SKM-1 treated with dmso at 0.1 percent for 144 hours (cell line): ENCODE results near the gene FCER2.

Experiments used
- DNase-seq: peaks from one replicate; lab custom pipeline; 2025; ENCODE audit not compliant: unreplicated experiment; lab: John Stamatoyannopoulos, UW

FCER2 gene

DNA sequence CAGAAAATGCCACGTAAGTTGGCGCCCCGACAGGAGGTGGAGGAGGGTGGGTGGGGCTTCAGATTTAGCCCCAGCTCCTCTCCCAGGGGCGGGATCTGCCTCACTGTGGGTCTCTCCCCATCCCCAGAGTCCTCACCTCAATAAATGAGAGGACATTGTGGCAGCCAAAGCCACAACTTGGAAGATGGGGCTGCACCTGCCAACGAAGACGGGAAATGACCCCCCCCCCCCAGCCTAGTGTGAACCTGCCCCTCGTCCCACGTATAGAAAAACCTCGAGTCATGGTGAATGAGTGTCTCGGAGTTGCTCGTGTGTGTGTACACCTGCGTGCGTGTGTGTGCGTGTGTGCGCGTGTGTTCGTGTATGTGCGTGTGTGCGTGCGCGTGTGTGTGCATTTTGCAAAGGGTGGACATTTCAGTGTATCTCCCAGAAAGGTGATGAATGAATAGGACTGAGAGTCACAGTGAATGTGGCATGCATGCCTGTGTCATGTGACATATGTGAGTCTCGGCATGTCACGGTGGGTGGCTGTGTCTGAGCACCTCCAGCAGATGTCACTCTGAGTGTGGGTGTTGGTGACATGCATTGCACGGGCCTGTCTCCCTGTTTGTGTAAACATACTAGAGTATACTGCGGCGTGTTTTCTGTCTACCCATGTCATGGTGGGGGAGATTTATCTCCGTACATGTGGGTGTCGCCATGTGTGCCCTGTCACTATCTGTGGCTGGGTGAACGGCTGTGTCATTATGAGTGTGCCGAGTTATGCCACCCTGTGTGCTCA lies 22.8 kb downstream of the FCER2 start:
- DNase-seq, result no peak

DNA sequence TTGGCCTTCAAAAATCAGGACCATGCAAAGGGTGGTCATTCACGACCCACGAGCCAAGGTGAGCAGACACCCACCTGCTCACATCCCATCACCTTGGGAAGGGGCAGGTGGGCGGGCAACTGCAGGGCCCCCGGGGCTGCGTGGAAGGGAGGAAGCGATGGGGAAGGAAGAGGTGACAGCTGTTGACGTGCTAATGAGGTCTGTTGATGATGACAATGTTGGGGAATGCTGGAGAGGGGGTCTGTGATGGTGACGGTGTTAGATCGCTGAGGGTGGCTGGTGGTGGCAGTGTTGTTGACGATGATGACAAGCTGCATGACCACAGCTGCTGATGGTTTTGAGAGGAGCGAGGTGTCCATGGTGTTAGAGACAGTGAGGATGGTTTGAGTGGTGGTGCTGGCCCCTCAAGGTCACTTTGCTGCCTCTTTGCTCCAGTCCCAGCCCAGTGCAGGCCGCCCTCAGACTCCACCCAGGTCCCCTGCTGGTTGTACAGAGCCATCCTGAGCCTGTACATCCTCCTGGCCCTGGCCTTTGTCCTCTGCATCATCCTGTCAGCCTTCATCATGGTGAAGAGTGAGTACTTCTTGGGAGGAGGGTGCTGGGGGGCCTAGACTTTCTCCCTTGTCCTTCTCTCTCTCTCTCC lies 24.1 kb downstream of the FCER2 start:
- no peak for DNase-seq

DNA sequence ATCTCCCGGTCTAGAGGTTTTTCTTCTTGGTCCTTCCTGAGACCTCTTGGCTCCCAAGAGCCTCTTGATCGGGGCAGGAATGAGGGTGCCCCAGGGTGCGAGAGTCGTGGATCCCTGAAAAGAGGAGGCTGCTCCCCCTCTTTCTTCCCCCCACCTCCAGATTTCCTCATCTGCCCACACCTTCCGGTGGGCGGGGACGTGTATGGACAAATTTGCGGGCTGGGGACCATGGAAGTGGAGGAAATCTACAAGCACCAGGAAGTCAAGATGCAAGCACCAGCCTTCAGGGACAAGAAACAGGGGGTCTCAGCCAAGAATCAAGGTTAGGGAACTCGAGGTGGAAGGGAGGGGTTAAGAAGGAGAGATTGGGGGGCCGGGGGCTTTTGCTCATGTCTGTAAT lies 25.1 kb downstream of the FCER2 start, which contains the start of gene MCEMP1:
Gene MCEMP1, plus strand, starts transcription at position 237 of the 400 bp plus-strand sequence. Its CDS starts 31 bp downstream, at position 268.
- peak; percentile 65 for DNase-seq

DNA sequence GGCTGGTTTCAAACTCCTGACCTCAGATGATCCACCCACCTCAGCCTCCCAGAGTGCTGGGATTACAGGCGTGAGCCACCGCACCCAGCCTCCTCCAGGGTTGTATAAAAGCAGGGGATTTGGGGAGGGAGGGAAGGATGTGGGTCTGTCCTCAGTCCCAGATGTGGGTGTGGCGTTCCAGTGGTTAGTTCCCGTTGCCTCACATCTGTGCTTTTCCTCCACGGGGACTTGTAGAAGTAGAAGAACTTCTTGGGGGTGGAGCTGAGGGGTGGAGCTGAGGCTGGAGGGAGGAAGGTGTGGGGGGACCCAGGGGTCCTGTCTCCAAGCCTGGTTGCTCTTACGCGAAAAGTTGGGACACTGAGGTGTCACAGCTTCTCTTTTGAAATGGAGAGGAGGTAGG lies 25.6 kb downstream of the FCER2 start:
- DNase-seq, result peak; percentile 79

DNA sequence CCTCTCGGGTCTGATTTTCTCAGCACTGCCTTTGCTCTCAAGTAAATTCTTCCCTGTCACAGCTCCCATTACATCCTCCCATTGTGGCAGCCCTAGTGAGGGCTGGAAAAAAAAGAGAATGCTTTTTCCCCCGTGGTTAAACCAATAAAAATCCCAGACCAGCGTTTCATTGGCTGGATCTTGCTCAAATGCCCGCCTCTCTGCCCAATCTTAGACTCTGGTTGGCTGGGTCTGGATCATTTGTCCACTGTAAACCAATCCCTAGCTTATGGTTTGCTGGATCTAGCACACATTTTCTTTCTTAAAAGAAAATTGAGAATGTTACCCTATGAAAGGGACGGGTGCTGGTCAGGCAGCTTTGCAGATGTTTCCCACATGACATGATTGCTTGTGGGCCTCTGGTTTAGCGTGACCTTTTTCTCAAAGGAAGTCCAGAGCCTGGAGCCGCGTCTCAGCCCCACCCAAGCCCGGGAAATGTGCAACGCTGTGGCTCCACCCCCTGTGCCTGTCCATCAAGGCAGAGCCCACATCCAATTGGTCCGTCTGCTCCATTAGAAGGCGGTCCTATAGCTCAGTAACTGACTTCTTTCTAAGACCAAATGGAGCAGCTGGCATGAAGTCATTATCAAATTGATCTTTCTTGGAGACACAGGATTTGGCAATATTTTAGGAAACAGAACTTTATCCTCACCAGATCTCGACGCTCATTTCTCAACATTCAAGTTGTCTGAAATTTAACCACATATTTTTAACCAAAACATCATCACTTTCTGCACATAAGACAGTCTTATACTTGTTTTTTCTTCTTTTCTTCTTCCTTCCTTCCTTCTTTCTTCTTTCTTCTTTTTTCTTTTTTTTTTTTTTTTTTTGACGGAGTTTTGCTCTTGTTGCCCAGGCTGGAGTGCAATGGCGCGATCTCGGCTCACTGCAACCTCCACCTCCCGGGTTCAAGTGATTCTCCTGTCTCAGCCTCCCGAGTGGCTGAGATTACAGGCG lies 27.6 kb downstream of the FCER2 start:
- DNase-seq, result peak; percentile 83

DNA sequence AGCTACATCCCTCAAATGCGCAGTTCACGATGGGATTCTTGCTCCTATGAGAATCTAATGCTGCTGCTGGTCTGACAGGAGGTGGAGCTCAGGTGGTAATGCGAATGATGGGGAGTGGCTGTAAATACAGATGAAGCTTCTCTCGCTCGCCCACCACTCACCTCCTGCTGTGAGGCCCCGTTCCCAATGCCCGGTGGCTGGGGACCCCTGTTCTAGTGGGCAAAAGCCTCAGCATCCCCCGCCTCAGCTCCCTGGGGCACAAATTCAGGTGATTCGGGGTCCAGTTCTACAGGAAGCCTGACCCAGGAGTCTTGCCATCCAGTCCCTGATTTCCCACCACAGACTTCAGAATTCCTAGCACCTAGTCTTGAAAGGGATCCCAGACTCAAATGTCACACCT lies 29.4 kb downstream of the FCER2 start:
- no peak for DNase-seq

DNA sequence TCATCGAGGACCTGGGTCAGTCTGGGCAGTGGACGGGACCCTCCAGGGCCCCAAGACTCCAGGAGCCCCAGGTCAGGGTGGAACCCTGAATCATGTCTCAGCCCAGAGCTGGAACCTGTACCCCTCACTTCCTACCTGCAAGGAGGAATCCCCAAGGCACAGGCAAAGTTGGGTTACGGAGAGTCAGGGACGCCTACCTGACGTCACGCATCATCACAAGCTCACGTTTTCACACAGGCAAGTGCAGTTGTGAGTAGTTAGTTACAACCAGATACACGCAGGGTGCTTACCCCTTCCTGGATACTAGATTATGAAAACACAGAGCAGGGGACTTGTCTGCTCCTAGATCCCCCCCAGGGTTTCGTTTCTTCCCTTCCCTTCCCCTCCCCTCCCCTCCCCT lies 31.1 kb downstream of the FCER2 start:
- no peak for DNase-seq

DNA sequence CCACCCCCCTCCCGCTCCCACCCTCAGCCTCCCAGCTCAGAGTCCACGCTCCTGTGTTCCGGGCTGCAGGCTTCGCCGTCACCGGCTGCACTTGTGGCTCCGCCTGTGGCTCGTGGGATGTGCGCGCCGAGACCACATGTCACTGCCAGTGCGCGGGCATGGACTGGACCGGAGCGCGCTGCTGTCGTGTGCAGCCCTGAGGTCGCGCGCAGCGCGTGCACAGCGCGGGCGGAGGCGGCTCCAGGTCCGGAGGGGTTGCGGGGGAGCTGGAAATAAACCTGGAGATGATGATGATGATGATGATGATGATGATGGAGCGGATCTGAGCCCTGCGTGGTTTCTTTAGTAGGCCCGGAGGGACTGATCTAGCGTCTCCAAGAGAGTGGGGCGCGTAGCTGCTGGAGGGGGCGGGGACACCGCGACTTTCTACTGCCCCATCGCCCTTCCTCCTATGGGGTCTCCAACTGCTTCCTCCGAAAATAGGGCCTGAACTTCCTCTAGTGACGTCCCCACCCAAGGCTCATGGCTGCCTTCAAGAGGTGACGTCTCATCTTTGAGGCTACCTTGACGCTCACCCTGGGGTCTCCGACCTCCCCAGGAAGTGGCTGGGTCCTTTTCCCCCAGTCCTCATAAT lies 31.7 kb downstream of the FCER2 start:
- DNase-seq, result no peak

DNA sequence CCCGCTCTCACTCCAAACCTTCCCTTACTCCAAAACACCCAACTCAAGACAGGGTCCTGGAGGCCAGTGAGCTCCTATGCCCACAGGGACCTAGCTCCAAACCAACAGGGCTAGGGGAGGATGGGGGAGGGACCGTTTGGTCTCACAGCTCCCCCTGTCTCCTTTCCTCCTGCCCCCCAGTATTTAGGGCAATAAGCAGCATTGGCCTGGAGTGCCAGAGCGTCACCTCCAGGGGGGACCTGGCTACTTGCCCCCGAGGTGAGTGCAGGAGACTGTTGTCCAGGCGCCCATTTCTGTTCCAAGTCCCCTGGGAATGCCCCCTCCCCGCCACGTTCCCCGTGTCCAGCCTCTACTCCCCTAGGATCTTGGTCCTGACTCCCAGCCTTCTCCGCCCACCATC lies 32.3 kb downstream of the FCER2 start:
- DNase-seq, result no peak

DNA sequence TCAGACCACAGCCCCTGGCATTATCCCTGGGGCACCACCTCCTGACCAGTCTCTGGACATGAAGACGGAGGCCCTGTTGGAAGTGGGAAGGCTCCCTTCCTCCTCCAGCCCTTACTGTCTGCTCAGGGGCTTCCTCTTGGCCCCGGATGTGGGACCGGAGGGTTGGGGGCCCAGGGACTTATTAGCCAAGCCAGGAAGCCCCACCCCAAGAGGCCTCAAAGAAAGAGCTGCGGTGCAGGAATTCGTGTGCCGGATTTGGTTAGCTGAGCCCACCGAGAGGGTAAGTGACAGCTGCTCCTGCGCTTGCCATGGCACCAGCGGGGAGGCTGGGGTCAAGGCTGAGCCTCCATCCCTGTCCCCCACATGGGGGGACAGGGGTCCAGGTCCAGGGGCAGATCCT lies 33.1 kb downstream of the FCER2 start, which contains the start of gene RETN:
Gene RETN, plus strand, starts transcription at position 208 of the 400 bp plus-strand sequence. CDS start 278 bp downstream, outside the sequence.
- DNase-seq, result no peak

DNA sequence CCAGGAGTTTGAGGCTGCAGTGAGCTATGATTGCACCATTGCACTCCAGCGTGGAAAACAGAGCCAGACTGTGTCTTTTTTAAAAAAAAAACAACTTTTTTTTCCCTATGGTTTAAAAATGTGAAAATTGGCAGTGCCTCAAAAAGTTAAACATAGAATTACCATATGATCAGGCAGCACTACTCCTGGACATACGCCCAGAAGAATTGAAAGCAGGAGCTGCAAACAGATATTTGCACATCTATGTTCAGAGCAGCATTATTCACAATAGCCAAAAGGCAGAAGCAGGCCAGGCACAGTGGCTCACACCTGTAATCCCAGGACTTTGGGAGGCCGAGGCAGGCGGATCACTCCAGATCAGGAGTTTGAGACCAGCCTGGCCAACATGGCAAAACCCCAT lies 36.9 kb downstream of the FCER2 start:
- no peak for DNase-seq

DNA sequence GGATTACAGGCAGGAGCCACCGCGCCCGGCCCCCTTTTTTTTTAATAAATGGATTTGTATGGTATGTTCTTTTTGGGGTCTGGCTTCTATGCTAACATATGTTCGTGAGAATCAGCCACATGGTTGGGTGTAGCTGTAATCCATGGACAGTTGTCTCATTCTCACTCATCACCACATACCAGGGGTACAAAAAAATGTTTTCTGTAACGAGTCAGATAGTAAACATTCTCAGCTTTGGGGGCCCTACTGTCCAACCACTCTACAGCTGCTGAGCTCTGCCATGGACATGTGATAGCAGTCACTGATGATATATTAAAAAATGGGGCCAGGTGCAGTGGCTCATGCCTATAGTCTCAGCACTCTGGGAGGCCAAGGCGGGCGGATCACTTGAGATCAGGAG lies 38.2 kb downstream of the FCER2 start:
- DNase-seq, result no peak

DNA sequence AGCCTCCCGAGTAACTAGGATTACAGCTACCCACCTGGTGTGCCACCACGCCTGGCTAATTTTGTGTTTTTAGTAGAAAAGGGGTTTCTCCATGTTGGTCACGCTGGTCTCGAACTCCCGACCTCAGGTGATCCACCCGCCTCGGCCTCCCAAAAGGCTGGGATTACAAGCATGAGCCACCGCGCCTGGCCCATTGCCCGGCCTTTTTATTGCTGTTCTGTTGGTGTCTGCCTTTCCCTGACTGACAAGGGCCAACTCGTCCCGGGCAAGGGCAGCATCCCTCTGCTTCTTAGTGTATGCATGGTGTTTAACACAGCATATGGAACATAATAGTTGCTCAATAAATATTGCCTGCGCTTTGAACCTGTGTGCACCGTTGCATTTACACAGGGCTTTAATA lies 39.3 kb downstream of the FCER2 start:
- no peak for DNase-seq

DNA sequence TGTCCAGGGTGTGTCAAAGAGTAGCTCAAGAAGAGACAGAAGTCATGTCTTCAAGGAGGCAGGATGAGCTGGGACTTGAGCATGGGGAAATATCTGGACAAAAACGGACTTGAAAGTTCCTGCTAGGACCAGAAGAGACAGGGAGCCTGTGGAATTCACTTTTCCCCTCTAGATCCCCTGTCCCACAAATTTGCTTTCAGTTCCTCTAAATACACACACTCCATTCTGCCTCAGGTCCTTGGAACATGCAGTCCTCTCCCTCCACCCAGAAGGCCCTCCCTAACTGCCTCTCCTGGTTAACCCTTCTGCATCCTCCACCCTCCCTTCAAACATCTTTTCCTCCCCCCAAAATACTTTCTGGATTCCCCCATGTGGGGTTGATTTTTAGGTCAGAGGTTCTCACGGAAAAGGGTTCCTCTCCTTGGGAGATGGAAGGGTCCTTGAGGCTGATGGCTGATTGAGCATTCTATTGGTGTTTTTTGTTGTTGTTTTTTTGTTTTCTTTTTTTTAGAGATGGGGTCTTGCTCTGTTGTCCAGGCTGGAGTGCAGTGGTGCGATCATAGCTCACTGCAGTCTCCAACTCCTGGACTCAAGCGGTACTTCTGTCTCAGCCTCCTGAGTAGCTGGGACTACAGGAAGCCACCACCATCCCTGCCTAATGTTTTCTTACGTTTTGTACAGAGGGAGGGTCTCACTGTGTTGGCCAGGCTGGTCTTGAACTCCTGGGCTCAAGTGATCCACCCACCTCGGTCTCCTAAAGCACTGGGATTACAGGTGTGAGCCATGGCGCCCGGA lies 40.0 kb downstream of the FCER2 start:
- DNase-seq, result no peak

DNA sequence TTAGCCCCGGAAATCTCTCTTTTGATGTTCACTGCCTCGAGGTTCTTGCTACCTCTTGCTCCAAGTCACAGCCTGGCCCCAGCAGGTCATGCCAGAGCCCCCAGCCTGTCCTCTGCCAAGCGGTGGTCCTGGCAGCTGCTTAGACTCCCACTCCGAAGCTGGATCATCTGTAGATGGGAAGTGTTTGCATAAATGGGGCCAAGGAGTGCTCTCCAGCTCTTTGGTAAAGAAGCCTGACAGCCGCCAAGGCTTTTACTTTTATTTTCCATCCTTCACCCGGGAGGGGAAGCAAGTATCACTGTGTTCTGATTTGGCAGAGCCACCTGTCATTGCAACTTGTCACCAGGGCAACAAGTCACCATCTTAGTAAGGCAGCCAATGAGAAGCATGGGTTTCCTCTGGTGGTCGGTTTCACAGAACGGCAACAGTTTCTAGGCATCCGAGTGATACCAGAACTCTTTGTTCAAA lies 43.7 kb downstream of the FCER2 start:
- DNase-seq, result no peak

DNA sequence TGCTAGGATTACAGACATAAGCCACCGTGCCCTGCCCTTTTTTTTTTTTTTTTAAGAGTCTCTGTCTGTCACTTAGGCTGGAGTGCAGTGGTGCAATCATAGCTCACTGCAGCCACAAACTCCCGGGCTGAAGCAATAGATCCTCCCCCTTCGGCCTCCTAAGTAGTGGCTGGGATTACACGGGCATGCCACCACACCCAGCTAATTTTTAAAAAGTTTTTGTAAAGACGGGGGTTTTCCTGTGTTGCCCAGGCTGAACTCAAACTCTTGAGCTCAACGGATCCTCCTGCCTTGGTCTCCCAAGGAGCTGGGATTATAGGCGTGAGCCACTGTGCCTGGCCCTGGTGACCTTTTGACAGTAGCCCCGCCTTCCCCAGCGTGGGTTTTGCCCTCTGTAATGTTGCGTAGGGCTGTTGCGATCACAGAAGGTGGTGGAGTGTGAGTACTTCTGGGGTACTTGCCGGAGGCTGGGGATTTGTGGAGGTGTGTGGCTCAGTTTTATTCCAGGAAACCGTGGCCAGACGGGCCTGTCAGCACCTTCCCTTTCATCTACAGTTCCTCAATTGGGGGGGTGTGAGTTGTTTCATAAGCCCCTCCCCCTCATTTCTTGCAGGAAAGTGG lies 44.7 kb downstream of the FCER2 start:
- DNase-seq, result peak; percentile 87

DNA sequence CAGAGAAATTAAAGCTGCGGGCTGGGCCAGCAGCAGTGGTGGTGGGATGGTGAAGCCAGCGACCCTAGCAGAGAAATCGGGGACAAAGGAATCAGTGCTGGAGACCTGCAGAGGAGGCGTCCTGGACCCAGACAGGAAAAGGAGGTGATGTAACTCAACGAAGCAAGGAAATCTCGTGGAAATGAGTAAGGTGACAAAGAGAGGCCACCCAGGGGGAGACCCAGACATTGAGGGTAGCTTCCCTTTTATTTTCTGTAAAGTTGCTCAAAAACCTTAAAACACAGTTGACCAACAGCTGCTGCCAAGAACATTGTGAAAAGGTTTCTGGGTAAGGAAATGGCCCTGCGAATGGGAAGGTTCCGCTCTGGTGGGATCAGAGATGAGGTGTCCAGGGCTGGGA lies 46.4 kb downstream of the FCER2 start:
- DNase-seq, result peak; percentile 95

DNA sequence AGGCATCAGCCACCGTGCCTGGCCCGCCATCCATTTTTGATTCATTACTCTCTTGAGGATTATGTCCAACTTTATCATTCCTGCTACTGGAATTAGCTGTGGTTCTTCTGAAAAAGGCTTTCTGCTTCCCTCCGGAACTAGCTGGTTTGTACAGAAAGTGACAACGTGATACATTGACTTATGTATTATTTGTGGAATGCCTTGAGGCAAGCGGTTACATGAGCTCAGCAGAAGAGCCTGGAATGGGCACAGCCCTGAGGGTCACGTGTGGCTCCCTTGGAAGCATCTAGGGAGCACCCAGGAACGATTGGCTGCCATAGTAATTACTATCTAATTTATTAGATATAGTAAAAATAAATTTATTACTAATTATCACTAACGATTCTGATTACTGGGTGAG lies 47.5 kb downstream of the FCER2 start:
- DNase-seq, result no peak

DNA sequence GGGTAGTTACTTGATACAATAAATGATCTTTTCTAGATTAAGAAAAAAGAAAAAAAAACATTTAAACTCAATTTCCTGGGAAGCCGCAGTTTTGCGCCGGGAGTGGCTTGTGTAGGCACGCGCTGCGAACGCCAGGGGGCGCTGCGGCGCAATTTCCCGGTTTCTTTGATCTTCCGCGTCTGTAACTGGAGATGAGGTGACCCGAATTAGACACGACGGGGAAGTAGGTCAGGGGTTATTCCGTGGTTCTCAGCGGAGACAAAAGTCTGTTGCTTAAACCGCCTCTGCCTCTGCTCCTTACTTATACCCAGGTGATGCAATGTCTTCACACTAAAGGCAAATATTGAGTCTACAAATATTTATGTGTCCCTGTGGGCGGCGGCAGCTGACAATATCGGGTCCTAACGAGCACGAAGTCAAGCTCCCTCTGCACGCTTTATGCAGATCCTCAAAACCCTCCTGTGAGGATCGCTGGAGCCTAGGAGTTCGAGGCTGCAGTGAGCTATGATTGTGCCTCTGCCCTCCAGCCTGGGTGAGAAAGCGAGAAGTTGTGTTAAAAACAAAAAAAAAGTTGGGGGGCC lies 49.8 kb downstream of the FCER2 start:
- DNase-seq, result peak; percentile 97
